K562 (cell line): Measurements from ENCODE around the gene ANKRD66. TPM values are rescaled to one million over a fixed set of nuclear protein-coding genes. Genes with fewer than 3 reads are reported as not detected.
A peak's percentile ranks its signal among the peaks of the same experiment; 100 is the strongest.

Experiments used
- ATAC-seq: fragments of 200-7000 bp; cut with Tn5 transposase; 3 replicates; pipeline ENCODE4 v1.9.1; 2020; ENCODE audit warnings: moderate library complexity
- BruUV-seq: library from RNA; stranded (reverse); fragments of 400-500 nt; replicated peaks from 2 replicates; lab custom pipeline; 2021; lab: Mats Ljungman, UMichigan
- CTCF ChIA-PET: fragments of 300-600 bp; formaldehyde crosslinking; extraction: SDS; loops from one replicate; lab custom pipeline; 2021; ENCODE audit warnings: low intra/inter-chr PET ratio; lab: Yijun Ruan, JAX
- POLR2A ChIA-PET: fragments of 300-600, 350-650 bp; sonication (Branson Sonifier 250); formaldehyde crosslinking; extraction: SDS; loops from one replicate; lab custom pipeline; 2021; ENCODE audit warnings: antibody characterized with exemption, inconsistent platforms; lab: Yijun Ruan, JAX
- DNase-seq, 4 experiments: peaks; one replicate each; pipeline versions ENCODE4 v3.0.0 to v3.0.0-alpha.2; 2011 to 2018; ENCODE audit warnings: low spot score in 3 of 4, mixed read lengths in 3 of 4; ENCODE audit errors: extremely low read depth in 1 of 4
- FAIRE-seq: peaks from 2 replicates; lab custom pipeline; 2011; peaks lifted over from hg19 to GRCh38; lab: Jason Lieb, UNC
- H2AFZ ChIP-seq: 2 replicates; pipeline ENCODE4 v1.6.0; 2011; ENCODE audit warnings: low read depth, low read length, control low read depth, inconsistent platforms
- H3K27ac ChIP-seq: fragments of 200-600 bp; 3 replicates; pipeline ENCODE4 v1.8.0; 2011; ENCODE audit warnings: low read depth, mild to moderate bottlenecking, control low read depth, inconsistent platforms, low read length, moderate library complexity, mixed read lengths; ENCODE audit errors: extremely low read depth
- H3K27me3 ChIP-seq, 2 experiments: fragments of 300-600 bp in 1 of 2; 2 replicates in 1 of 2; 3 replicates in 1 of 2; pipeline versions ENCODE4 v1.6.0 to v1.8.0; 2011; ENCODE audit warnings: inconsistent platforms in 2 of 2, low read length in 2 of 2, mild to moderate bottlenecking in 1 of 2, mixed read lengths in 1 of 2, moderate library complexity in 1 of 2; ENCODE audit not compliant: control insufficient read depth in 2 of 2, insufficient read depth in 2 of 2
- H3K36me3 ChIP-seq: fragments of 300-600 bp; 3 replicates; pipeline ENCODE4 v1.8.0; 2011; ENCODE audit warnings: mild to moderate bottlenecking, low read length, inconsistent platforms; ENCODE audit not compliant: control insufficient read depth, insufficient read depth
- H3K4me1 ChIP-seq, 2 experiments: fragments of 200-600 bp in 1 of 2; replicated peaks in 1 of 2; 2 replicates in 1 of 2; 3 replicates in 1 of 2; pipeline versions ENCODE4 v1.5.1 to v1.8.0; 2011; ENCODE audit warnings: inconsistent platforms in 2 of 2, low read length in 2 of 2, mild to moderate bottlenecking in 1 of 2, mixed read lengths in 1 of 2, moderate library complexity in 1 of 2; ENCODE audit not compliant: control insufficient read depth in 2 of 2, insufficient read depth in 2 of 2
- H3K4me2 ChIP-seq: 2 replicates; pipeline ENCODE4 v1.6.1; 2011; ENCODE audit warnings: low read length, control low read depth, inconsistent platforms, mixed read lengths; ENCODE audit not compliant: insufficient read depth
- H3K4me3 ChIP-seq: fragments of 200-600 bp; sonication (generic), shearing (Covaris generic); 2 replicates; pipeline ENCODE4 v1.5.1; 2016; ENCODE audit warnings: control low read depth, inconsistent platforms
- H3K79me2 ChIP-seq: fragments of 200-600 bp; 3 replicates; pipeline ENCODE4 v1.8.0; 2011; ENCODE audit warnings: low read length, inconsistent platforms; ENCODE audit not compliant: control insufficient read depth, insufficient read depth
- H3K9ac ChIP-seq, 2 experiments: 2 replicates each; pipeline versions ENCODE4 v1.6.0 to v1.6.1; 2011; ENCODE audit warnings: low read depth in 2 of 2, low read length in 2 of 2, control low read depth in 1 of 2, inconsistent platforms in 1 of 2, mild to moderate bottlenecking in 1 of 2, mixed read lengths in 1 of 2; ENCODE audit not compliant: insufficient read depth in 1 of 2
- H3K9me1 ChIP-seq: one replicate; pipeline ENCODE4 v1.6.0; 2011; ENCODE audit warnings: inconsistent platforms, mild to moderate bottlenecking, low read length, moderate library complexity; ENCODE audit not compliant: control insufficient read depth, insufficient read depth
- H3K9me3 ChIP-seq: replicated peaks from 2 replicates; pipeline ENCODE4 v1.5.1; 2011; ENCODE audit warnings: low read depth, low read length, inconsistent platforms; ENCODE audit not compliant: control insufficient read depth, insufficient read depth
- H4K20me1 ChIP-seq: replicated peaks from 2 replicates; pipeline ENCODE4 v1.6.1; 2011; ENCODE audit warnings: low read length, inconsistent platforms, mixed read lengths; ENCODE audit not compliant: control insufficient read depth, insufficient read depth
- EGR1 ChIP-seq: fragments of 450-650 bp; conservative IDR thresholded peaks from 2 replicates; pipeline ENCODE4 v1.6.1; 2017; ENCODE audit warnings: mild to moderate bottlenecking
- MEIS2 ChIP-seq: fragments of 450-650 bp; IDR thresholded peaks from 2 replicates; pipeline ENCODE4 v1.6.1; 2014; ENCODE audit warnings: mild to moderate bottlenecking; ENCODE audit not compliant: partially characterized antibody
- MYBL2 ChIP-seq, 2 experiments: fragments of 450-650 bp in 1 of 2; sonication (generic) in 1 of 2; formaldehyde crosslinking in 1 of 2; IDR thresholded peaks; 2 replicates each; pipeline versions ENCODE4 v1.6.1 to v1.8.1; 2017 to 2022; ENCODE audit warnings: borderline replicate concordance in 1 of 2, inconsistent platforms in 1 of 2, low read depth in 1 of 2, mild to moderate bottlenecking in 1 of 2, missing genetic modification reagents in 1 of 2, moderate library complexity in 1 of 2
- TAF15 ChIP-seq: fragments of 200-400 bp; formaldehyde crosslinking; IDR thresholded peaks from 2 replicates; pipeline ENCODE4 v1.6.1; 2017; ENCODE audit warnings: mild to moderate bottlenecking, low read depth, low read length, moderate library complexity
- TEAD2 ChIP-seq: fragments of 450-650 bp; IDR thresholded peaks from 2 replicates; pipeline ENCODE4 v1.6.1; 2016; ENCODE audit warnings: missing genetic modification characterization, control low read depth, missing compliant biosample characterization
- WGBS: fragments of 100-300 bp; shearing (Covaris generic); methylation state at CpG from one replicate; pipeline ENCODE4 v1.1.6; 2016; ENCODE audit warnings: low coverage, mixed read lengths; ENCODE audit not compliant: insufficient coverage; ENCODE audit errors: missing lambda C conversion rate; 5-methylcytosine and 5-hydroxymethylcytosine counted together
- in situ Hi-C: fragments of 300-500 bp; cut with MboI; formaldehyde crosslinking; loops from 4 replicates; pipeline ENCODE4 v1.15.0; 2018; ENCODE audit warnings: inconsistent platforms, mixed read lengths
- intact Hi-C: fragments of 100-400 bp; cut with micrococcal nuclease; formaldehyde crosslinking; loops from 2 replicates; pipeline ENCODE4 v1.14.2; 2022
- polyA plus RNA-seq, 8 experiments: library from polyadenylated mRNA; depleted of rRNA in 4 of 8; stranded (reverse) in 5 of 8; unstranded in 3 of 8; fragments of >200 nt; fragmentation: Nextera tagmentation in 2 of 8; fragmentation: Illumina TruSeq in 1 of 8; extraction: Ambion mirVana in 2 of 8; extraction: Trizol in 1 of 8; gene quantifications; 2 replicates each; pipeline versions ENCODE4 v1.2.1 to v1.2.3, GENCODE V29; 2011 to 2014; ENCODE audit warnings: inconsistent platforms in 1 of 8, missing spikeins in 1 of 8
- total RNA-seq, 7 experiments: library from RNA; depleted of rRNA in 6 of 7; stranded (reverse); fragments of >200 nt in 6 of 7; fragmentation: Illumina TruSeq in 2 of 7; extraction: Trizol in 2 of 7; gene quantifications; 2 replicates each; pipeline versions ENCODE4 v1.2.1 to v1.2.3, GENCODE V29; 2011 to 2021; ENCODE audit warnings: low replicate concordance in 1 of 7
- TF ChIP-seq, protein P1 (sequence below), 2 experiments: fragments of 450-650 bp in 1 of 2; sonication (generic) in 1 of 2; formaldehyde crosslinking in 1 of 2; IDR thresholded peaks in 1 of 2; conservative IDR thresholded peaks in 1 of 2; 2 replicates each; pipeline versions ENCODE4 v1.6.1 to v1.8.1; 2016 to 2023; ENCODE audit warnings: mild to moderate bottlenecking in 2 of 2, moderate library complexity in 2 of 2, inconsistent platforms in 1 of 2, missing genetic modification reagents in 1 of 2
- TF ChIP-seq, protein P2 (sequence below): fragments of 450-650 bp; IDR thresholded peaks from one replicate; pipeline ENCODE4 v1.6.1; 2018; ENCODE audit warnings: mild to moderate bottlenecking, moderate library complexity; ENCODE audit not compliant: partially characterized antibody
- TF ChIP-seq, protein P3 (sequence below): fragments of 450-650 bp; IDR thresholded peaks from 2 replicates; pipeline ENCODE4 v1.6.1; 2016

Gene ANKRD66
- total and polyA plus RNA-seq, 9 of the 15 experiments (the other 6 are each of a cell fraction or from before 2014, with no cell fraction given): not detected

DNA sequence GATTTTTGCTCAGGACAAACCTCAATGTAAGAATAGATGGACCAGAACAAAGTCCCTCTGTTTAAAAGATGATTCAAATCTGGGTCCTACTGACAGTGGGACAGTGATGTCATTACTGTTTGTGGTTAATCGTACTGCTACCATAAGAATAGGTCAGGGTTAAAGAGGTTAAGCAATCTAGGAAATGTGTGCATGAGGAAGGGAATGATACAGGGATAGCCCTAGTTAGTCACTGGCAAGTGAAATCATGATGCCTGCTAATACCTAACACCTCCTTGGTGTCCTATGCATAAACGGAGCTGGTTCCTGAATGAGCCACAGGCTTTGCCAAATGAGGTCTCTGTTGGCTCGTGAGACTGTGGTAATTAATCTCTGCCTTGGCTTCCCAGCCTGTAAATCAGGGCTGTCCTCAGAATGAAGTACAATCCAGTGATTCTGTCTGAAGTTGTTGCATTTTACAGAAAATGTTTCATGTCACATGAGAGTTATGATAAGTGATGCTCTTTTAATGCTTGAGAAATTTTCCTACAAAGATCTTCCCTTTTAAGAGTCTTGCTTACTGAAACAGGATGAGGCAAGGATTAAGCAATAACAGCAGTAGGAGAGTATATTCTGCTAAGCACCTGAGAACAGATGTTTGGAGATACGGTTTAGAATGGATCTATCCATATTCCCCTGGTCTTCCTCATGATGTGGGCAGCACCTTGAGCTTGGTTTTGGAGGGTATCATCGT, 50.3 kb downstream of the ANKRD66 start:
- no peak overlapping the region for H3K4me2 ChIP-seq
- no peaks in the 10 kb centered on the region for H4K20me1 ChIP-seq
- CTCF ChIA-PET: interaction anchor here (0.7 kb wide), 1 partner anchor 63 kb away, joined by 3 read pairs; no protein-coding TSS in a partner anchor
- FAIRE-seq (no peak), ATAC-seq (no peak)
- intact Hi-C loops (no loop called here), in situ Hi-C loops (no loop called here)
- H3K4me3 ChIP-seq: no peak overlapping the region
- POLR2A ChIA-PET: interaction anchor here (0.6 kb wide), 1 partner anchor 590 kb away, joined by 4 read pairs; no protein-coding TSS in a partner anchor
- H3K36me3 ChIP-seq: no peaks in the 10 kb centered on the region
- H3K9me1 ChIP-seq: no peaks in the 10 kb centered on the region
- H3K27ac ChIP-seq: no peak overlapping the region
- no peak overlapping the region for H3K9ac ChIP-seq
- TF ChIP-seq TEAD2 (no peak), MYBL2 (IDR thresholded peaks at IDR 0.05; ENCODE audit: low read depth) (no peak), MYBL2 (CRISPR knock-in tag; IDR thresholded peaks at IDR 0.05; ENCODE audit: borderline replicate concordance) (no peak), TAF15 (no peak), EGR1 (no peak)
- TF ChIP-seq, all 486 proteins: peak for 0
- Histone ChIP-seq H3K79me2 (no peaks in the 10 kb centered on the region), H3K27me3 (no peaks in the 10 kb centered on the region), H3K4me1 (no peaks in the 10 kb centered on the region), H3K9me3 (no peaks in the 10 kb centered on the region), H2AFZ (no peak overlapping the region)
- no TSS peak for BruUV-seq
- under 1% methylated on average over 5 of the region's 5 CpGs for WGBS
- DNase-seq: no peak

DNA sequence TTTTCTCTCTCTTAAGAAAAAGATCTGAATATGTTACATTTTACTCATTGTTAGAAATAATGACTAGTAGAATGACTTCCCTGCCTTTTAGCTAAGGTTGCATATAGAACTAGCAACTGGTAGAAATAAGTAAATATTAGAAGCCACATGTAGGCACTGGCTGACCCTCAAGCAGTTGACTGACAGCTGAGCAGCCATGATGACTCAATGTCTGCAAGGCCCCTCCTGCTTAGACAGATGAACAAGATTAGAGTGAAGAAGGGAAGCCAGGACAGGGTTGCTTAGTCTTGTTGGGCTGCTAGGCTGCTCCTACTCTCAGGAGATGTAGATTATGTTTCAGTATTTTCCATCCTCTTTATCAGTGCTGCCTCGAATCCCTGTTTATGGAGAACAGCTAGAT, 52.9 kb downstream of the ANKRD66 start:
- Histone ChIP-seq H3K27ac (no peak overlapping the region), H3K4me2 (no peak overlapping the region), H3K4me1 (no peaks in the 10 kb centered on the region), H3K36me3 (no peaks in the 10 kb centered on the region), H3K79me2 (no peaks in the 10 kb centered on the region), H3K4me3 (no peak overlapping the region), H2AFZ (no peak overlapping the region), H3K27me3 (no peaks in the 10 kb centered on the region), H3K9ac (no peak overlapping the region), H3K9me1 (no peaks in the 10 kb centered on the region), H3K9me3 (no peaks in the 10 kb centered on the region)
- intact Hi-C loops: no loop called here
- FAIRE-seq (no peak), ATAC-seq (peak; percentile 51; the same call in 1 of the 3 replicates), DNase-seq (peak in 1 of 4 experiments; percentile 12)
- ChIA-PET CTCF (no interaction called here), POLR2A (no interaction called here)
- BruUV-seq: no TSS peak
- WGBS: 6% methylated on average over 1 of the region's 1 CpG
- in situ Hi-C loops: no loop called here
- TF ChIP-seq MEIS2: peak; percentile 6
- TF ChIP-seq, protein P1, sequence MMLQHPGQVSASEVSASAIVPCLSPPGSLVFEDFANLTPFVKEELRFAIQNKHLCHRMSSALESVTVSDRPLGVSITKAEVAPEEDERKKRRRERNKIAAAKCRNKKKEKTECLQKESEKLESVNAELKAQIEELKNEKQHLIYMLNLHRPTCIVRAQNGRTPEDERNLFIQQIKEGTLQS (IDR thresholded peaks at IDR 0.05): peak; percentile 37; the same call in 1 of the 2 replicates
- TF ChIP-seq, protein P1 (CRISPR knock-in tag; conservative IDR thresholded peaks at IDR 0.05): no peak
- TF ChIP-seq, protein P2, sequence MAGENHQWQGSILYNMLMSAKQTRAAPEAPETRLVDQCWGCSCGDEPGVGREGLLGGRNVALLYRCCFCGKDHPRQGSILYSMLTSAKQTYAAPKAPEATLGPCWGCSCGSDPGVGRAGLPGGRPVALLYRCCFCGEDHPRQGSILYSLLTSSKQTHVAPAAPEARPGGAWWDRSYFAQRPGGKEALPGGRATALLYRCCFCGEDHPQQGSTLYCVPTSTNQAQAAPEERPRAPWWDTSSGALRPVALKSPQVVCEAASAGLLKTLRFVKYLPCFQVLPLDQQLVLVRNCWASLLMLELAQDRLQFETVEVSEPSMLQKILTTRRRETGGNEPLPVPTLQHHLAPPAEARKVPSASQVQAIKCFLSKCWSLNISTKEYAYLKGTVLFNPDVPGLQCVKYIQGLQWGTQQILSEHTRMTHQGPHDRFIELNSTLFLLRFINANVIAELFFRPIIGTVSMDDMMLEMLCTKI: no peak
- TF ChIP-seq, protein P3, sequence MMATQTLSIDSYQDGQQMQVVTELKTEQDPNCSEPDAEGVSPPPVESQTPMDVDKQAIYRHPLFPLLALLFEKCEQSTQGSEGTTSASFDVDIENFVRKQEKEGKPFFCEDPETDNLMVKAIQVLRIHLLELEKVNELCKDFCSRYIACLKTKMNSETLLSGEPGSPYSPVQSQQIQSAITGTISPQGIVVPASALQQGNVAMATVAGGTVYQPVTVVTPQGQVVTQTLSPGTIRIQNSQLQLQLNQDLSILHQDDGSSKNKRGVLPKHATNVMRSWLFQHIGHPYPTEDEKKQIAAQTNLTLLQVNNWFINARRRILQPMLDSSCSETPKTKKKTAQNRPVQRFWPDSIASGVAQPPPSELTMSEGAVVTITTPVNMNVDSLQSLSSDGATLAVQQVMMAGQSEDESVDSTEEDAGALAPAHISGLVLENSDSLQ: peak; percentile 88
- TF ChIP-seq, all 486 proteins: peak for 3
- no peaks in the 10 kb centered on the region for H4K20me1 ChIP-seq
